A172 (cell line): ENCODE data around the gene SP6. TPM values are rescaled to one million over a fixed set of nuclear protein-coding genes. Genes with fewer than 3 reads are reported as not detected.

Experiments used
- DNase-seq: peaks from one replicate; pipeline ENCODE4 v3.0.0-alpha.2; 2015; ENCODE audit warnings: low spot score
- total RNA-seq: library from RNA; depleted of rRNA; stranded (reverse); fragments of >200 nt; shearing (Covaris generic); gene quantifications from 2 replicates; pipeline ENCODE4 v1.2.3, GENCODE V29; 2014

SP6 gene
- total RNA-seq, 1 experiment from 2014 or later = 0.19 TPM

DNA sequence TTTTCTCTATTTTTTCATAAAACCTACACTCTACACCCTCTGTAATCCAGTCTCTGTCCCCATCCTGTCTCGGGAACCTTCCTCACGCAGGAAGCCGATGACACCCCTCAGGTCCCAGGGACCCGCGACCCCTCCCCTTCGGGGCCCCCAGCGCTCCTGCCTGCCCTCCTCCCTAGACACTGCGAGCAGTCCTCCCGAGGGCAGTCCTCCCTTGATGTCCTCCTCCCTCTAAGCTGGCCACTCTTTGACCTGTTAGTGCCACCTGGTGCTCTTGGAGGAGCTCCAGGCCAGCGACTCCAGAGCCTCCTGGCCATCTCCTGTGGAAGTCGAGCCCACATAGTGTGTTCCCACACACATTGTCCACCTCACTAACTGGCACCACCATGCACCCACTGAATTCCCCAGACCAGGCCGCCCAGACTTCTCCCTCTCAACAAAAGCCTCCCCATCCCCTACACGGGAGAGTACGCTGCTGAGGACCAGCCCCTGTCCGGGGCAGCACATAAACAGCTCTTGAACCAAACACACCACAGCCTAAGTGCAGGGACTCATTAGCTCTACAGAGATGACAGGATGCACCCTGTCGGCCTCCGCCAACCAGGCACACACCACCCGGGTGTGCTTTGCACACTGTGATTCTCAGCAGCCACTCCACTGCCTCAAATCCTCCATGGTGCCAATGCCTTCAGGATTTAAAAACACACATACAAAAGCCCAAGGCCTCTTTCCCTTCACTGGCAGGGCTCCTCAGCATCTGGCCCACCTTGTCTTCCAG is 38.6 kb downstream of the SP6 start:
- DNase-seq = no peak

DNA sequence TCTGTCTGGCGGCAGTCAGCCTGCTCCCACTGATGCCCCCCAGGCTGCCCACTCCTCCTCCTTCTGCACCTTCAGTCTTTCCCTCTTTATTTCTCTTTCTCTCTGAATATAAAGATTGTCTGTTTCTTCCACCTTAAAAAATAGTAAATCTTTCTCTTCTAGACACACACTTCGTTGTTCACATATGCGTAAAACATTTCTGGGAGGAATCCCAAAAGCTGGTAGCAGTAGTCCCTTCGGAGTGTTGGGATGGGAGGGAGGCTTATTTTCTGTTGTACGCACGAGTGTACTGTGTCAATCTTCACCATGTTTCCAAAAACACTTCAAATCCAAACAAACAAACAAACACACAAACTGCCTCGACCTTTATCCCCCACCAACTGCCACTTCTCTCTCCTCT is 39.3 kb downstream of the SP6 start:
- DNase-seq = no peak

DNA sequence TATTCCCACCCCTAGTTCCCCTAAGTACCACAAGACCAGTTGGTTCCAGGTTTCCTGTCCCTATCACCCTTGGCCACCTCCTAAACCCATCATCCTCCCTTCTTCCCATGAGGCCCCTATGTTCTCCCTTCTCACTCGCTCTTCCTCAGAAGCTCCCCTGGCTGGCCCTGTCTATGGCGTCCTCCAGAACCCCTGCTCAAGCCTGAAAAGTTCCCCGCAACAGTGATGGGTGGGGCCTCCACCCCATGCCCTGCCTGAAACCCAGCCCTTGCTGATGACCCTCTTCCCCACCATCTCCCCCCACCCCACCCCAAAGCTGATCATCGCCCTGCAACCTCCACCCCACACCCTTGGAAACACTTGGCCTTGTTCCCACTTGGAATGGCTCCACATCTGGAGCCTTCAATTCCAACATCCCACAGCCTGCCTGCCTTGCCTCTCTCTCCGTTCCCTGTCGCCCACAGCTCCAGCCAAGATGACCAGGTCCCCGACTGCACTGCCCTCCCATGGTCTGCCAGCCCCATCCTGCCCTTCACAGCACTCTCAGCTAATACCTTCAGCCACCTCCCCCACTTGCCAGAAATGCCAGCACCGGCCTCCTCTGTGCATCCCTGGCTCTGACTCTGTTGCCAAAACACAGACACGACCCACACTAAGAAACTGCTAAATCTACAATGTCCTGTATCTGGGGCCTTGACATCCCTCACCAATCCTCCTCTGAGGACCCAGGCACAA is 39.9 kb downstream of the SP6 start:
- no peak for DNase-seq

DNA sequence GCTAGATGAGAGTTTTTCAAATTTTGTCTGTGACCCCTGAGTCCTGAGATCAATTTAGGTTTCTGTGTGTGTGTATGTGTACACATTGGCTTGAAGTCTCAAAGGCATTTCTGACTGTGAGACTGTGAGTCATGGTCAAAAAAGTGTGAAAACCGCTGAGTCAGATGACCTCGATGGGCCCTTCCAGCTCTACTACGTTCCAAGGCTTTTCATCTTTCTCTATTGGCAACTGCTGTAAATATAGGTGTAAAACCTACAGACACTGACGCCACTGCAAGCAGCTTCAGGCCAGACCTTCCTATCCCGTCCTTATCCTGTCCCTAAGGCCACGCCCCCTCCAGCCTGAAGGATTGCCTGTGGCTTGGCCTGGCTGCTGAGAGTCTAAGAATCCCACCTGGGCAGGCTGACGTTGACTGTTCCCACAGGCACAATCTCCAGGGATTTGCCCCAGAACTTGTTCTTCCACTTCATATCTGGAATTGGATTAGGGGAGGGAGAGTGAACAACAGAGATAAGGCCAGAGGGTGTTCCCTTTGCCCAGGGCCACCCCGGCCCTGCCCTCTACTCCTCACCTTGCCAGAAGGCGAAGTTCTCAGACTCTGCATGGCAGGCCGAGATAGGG is 40.7 kb downstream of the SP6 start:
- DNase-seq = peak; percentile 91

DNA sequence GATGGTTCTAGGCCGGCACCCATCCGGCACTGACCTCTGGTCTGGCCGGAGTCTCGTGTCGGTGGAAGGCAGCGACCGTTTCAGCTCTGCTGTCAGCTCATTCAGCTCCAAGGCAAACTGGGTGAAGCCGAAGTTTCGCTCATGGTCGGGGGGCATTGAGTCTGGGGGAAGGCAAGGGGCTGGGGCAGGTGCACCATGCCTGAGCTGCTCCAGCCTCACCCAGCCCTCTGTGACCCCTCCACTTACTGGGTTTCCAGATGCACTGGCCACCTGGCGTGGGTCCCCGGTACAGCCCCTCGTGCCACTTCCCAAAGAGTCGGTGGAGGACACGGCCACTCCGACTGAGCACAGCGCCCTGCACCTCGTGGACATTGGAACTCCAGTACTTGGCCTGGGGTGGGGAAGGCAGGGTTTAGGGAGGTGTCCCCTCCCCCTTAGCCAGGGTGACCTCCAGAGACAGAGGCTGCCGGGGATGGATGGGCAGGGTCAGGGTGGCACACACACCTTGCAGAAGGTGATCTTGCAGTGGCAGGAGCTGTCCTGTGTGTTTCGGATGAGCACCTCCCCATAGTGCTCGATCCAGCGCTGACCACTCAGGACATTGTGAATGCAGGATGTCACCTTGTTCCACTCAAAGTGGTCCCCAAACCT is 42.0 kb downstream of the SP6 start:
- DNase-seq = no peak

DNA sequence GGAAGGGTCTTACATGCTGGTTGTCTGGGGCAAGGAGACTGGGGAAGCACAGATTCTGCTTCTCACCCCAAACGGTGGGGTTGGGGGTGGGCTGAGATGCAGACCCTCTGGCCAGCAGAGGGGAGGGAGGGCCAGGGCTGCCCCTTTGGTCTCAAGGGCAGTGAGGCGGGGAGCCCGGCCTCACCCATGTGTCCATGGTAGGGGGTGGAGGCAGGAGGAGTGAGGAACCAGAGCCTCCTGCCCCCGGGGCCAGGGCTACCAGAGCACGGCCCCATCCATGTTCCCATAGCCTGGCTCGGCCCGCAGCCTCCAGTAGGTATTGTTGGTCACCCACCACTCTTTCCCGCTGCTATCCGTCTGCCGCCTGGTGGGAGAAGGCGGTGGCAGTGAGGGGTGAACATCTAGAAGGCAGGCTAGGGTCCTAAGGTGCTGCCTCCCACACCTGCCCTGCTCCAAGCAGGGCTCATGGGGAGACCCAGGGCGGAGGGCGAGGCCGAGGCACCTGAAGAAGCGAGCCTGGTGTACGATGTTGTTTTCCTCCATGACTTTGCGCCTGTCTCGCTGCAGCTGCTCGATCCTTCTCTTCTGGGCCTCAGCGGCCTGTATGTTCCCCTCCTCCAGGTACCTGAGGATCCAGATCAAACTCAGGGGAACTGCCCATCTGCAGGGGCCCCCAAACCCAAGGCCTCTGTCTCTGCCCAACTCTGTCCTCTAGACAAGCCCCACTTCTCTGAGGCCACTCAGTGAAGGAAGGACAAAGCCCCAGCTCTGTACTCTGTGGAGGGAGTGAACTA is 42.7 kb downstream of the SP6 start:
- DNase-seq = no peak

DNA sequence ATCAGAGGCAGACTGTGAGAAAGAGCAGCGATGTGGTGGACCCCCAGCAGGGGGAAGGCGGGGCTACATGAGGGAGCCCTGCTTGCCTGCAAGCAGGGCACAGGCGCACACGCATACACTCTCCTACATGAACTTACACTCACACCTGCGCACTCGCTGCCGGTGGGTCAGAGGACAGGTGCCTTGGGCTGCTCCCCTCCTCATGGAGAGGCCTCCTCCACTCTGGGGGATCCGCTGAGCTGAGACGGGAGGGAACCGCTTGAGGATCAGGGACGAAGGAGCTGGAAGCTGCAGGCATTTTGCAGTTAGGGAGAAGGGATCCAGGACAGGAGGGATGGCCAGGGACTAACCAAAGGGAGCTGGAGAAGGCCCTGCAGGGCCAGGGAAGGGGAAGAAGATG is 43.5 kb downstream of the SP6 start:
- no peak for DNase-seq

DNA sequence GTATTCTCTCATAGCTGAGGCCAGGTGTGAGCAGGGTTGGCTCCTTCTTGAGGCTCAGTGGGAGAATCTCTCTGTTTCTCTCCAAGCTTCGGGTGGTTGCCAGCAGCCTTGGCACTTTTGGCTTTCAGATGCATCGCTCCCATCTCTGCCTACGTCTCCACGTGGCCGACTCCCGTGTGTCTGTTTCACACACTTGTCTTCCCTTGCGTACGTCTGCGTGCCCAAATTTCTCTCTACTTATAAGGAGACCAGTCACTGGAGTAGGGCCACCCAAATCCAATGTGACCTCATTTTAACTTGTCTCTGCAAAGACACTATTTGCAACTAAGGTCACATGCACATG is 44.1 kb downstream of the SP6 start:
- no peak for DNase-seq

DNA sequence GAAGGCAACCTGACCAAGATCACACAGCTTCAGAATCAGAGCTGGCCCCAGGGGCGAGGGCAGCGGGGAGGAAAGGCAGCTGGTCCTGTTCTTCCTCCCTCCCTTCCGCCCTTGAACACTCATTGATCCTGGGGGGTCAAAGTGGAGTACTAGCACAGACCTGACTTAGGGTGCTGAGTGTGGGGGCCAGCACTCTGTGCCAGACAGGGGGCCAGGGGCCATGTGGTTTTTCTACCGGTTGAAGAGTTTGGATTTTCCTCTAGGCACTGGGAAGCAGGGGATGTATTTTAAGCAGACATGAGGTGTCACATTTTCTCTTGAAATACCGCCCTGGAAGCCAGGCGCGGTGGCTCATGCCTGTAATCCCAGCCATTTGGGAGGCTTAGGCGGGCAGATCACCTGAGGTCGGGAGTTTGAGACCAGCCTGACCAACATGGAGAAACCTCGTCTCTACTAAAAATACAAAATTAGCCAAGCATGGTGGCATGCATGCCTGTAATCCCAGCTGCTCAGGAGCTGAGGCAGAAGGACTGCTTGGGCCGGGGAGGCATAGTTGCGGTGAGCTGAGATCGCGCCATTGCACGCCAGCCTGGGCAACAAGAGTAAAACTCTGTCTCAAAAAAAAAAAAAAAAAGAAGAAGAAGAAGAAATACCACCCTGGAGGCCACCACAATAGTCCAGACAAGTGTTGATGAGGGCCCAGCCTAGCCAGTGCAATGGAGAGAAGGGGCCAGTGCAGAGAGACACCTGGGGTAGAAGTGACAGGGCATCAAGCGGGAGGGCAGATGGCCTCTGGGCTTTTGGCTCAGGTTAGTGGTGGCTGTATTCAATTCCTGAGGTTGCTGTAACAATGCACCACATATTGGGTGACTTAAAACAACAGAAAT is 44.7 kb downstream of the SP6 start:
- DNase-seq = no peak

DNA sequence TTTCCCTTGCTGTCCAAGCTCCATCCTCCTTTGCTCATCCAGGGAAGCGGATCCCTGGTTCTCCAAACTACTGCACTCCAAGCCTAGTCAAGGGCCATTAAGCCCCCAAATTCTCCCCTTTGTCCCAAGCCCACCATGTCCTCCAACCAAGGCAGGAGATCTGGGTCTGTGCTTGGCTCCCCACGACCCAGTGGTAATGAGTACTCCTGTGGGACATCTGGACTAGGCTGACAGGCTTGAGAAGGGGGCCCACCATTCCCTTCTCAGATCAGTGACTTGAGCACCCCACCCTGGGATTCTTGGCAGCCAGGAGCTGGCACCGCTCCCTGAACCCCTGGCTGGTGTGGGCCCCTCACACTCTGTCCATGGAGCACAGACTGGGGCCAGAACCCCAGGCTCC is 46.5 kb downstream of the SP6 start:
- DNase-seq = no peak

DNA sequence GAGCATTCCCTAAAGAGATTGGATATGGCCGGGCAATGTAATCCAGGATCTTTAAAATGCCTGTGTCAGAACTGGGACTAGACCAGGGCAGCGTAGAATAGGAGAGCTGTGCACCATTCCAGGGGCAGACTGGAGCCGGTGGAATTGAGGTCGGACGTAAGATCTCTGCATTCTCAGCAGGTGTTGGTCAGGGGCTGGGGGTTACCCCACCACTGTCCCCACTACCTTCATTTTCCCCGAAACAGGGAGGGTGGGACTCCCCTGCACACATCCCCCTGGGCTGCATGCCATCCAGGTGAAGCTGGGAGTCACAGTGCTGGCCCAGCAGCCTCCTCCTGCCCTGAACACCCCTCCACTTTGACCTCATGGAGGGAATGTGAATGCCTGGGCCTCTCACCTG is 47.2 kb downstream of the SP6 start:
- no peak for DNase-seq

DNA sequence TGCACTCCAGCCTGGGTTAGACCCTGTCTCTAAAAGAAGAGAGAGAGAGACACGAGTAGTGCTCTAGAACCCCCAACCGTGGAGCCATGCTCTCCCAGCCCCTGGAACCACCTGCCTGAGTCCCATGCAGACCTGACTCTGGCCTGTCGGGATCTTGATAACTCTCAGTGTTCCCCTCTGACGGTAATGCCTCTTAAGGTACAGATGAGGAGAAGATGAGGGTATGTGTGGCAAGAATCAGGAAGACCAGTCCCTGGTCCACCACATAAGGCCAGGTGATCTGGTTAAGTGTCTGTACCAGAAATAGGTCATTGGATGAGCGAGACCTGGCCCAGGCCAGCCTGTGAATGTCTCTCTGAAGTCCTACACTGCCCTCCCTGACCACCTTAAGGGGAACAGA is 47.8 kb downstream of the SP6 start:
- DNase-seq = no peak

DNA sequence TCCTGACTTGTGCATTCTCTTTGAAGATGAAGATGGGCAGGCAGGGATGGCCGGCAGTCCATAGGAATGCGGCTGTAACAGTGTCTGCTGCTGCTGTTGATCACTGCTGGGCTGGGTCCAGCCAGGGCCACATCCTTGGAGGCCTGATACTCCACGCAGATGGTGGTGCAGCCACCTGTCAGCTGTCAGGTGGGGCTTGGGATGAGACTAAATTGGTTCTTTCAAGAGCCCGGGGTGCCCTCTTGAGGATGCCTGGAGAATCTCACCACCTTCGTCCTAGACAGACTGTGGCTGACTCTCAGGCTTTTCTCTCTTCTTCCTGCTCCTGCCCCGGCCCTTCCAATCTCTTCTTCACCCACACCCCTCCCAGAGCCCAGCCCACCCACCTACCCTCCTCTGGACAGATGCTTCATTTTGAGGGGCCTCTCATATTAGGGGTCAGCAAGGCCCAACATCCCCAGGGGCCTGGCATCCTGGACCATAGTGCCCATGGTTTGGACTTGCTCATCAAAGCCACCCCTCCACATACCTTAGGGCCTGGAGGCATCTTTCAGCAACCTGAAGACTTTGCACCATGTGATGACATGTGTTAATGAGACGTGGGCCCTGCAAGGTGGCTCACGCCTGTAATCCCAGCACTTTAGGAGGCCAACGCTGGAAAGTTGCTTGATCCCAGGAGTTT is 48.5 kb downstream of the SP6 start:
- DNase-seq = peak; percentile 76

DNA sequence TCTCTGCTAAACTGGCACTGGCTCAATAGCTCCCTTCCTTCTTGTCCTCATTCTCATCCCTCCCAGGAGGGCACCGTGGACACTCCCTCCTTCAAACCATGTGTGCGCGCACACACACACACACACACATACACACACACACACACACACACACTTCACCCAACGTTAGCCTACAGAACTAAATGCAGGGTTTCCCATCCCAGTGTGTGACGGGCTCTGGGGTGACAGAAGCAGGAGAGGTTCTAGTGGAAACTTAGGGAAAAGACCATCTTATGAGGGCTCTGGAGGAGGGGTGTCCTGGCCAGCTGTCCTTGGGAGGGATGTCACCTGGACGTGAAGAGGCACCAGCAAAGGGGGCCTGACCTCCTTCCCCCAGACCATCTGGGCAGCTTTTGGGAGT is 49.1 kb downstream of the SP6 start:
- no peak for DNase-seq

DNA sequence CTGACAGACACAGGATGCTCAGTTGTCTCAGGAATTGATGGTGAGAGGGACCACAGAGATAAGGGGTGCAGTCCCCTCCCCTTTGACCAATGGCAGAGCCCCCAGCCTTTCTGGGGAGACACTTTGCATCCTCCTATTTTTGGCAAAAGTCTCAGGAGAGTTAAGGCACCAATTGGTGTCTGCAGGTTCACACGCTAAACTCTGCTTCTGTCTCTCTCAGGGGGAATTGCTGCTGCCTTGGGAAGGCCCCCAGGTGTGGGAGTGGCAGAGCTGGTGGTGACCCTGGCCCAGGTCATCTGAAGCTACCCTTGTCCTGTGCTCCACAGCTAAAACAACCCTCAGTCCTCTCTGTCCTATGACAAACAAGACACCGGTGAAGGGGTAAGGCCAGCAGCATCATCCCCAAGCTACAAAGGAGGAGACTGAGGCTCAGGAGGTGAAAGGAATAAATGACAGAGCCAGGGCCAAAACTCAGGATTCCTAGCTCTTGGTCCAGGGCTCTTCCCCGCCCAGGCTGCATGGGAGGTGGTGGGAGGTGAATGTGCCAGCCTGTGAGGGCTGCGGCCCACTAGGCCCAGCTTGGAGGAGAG is 49.7 kb downstream of the SP6 start:
- DNase-seq = no peak

DNA sequence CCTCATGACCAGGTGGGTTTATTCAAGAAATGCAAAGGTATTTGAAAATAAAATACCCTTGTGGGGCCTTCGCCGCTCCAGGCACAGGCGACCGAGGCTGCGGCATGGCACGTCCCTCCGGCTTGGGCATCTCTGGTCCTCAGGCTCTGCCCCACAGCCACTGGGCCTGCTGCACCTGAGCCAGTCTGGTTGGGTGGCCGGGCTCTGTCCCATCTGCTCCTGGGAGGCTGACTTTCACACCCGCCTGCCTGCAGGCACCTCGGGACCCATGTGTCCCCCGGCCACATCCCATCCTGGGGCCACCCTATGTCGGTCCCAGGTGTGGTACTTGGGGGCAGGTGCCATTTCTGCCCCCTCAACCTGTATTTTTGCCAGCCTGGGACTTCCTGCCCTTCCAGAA is 50.3 kb downstream of the SP6 start:
- no peak for DNase-seq

DNA sequence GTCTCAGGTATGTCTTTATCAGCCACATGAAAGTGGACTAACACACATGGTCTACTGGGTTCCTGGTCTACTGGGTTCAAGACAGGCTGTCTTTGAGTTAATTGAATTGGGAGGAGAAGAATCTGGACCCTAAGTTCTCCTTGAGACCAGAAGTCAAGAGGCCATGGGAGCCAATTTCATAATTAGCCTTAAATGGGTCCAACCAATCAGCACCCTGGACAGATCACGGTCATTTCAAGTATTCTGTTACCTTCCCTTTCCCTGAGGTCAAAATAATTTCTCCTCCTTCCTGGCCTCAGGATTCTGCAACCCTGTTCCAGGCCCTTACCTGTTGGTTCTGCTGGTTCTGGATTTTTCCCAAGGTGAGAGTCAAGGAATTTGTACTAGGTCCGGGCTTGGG is 53.2 kb downstream of the SP6 start:
- DNase-seq = no peak
